ENCODE data around the gene PAFAH2.

The PAFAH2 gene

DNA sequence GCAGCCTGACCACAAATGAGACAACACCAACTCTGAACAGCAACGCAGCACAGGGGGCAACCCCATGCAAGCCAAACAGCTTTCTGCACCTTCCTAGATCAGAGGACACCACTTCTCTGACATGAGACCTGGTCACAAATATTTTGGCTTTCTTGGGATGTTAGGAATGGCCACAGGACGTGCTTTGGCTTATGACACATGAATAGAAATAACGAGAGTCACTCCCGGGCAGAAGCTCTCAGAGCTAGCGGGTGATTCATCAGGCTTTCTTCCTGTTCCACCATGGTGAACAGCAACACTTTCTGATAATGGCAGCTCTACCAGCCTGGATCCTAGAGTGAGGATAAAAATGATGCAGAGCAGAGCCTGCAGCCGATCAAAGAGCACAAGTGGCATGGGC is 39.4 kb downstream of the PAFAH2 start:
- TF ChIP-seq, protein P1, sequence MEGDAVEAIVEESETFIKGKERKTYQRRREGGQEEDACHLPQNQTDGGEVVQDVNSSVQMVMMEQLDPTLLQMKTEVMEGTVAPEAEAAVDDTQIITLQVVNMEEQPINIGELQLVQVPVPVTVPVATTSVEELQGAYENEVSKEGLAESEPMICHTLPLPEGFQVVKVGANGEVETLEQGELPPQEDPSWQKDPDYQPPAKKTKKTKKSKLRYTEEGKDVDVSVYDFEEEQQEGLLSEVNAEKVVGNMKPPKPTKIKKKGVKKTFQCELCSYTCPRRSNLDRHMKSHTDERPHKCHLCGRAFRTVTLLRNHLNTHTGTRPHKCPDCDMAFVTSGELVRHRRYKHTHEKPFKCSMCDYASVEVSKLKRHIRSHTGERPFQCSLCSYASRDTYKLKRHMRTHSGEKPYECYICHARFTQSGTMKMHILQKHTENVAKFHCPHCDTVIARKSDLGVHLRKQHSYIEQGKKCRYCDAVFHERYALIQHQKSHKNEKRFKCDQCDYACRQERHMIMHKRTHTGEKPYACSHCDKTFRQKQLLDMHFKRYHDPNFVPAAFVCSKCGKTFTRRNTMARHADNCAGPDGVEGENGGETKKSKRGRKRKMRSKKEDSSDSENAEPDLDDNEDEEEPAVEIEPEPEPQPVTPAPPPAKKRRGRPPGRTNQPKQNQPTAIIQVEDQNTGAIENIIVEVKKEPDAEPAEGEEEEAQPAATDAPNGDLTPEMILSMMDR (conservative IDR thresholded peaks at IDR 0.05; ENCODE audit: low read depth, low read length): no peak
- Histone ChIP-seq H3K27me3 (ENCODE audit: insufficient read depth, low read depth) (no peaks in the 10 kb centered on the region), H3K36me3 (ENCODE audit: insufficient read depth) (no peaks in the 10 kb centered on the region), H3K27ac (no peak overlapping the region), H3K79me2 (ENCODE audit: insufficient read depth, low read depth) (no peaks in the 10 kb centered on the region), H3K4me3 (IDR thresholded peaks at IDR 0.05; ENCODE audit: insufficient read depth, low read depth, low read length) (no peak overlapping the region), H3K4me2 (no peak overlapping the region), H3K4me1 (ENCODE audit: low read depth, poor library complexity, severe bottlenecking) (no peaks in the 10 kb centered on the region), H4K20me1 (ENCODE audit: insufficient read depth) (no peaks in the 10 kb centered on the region), H2AFZ (ENCODE audit: low read depth) (no peak overlapping the region), H3K9ac (no peak overlapping the region)

GRCh38 chr1:25955553-25955952 is 42.3 kb downstream of the PAFAH2 start:
- H3K79me2 ChIP-seq (ENCODE audit: insufficient read depth, low read depth): no peaks in the 10 kb centered on the region
- H3K36me3 ChIP-seq (ENCODE audit: insufficient read depth): no peaks in the 10 kb centered on the region
- no peaks in the 10 kb centered on the region for H4K20me1 ChIP-seq (ENCODE audit: insufficient read depth)
- no peak overlapping the region for H3K9ac ChIP-seq
- no peak overlapping the region for H2AFZ ChIP-seq (ENCODE audit: low read depth)
- TF ChIP-seq, protein P1 (conservative IDR thresholded peaks at IDR 0.05; ENCODE audit: low read depth, low read length): no peak
- no peaks in the 10 kb centered on the region for H3K4me1 ChIP-seq (ENCODE audit: low read depth, poor library complexity, severe bottlenecking)
- no peaks in the 10 kb centered on the region for H3K27me3 ChIP-seq (ENCODE audit: insufficient read depth, low read depth)
- H3K4me2 ChIP-seq: no peak overlapping the region
- no peak overlapping the region for H3K27ac ChIP-seq
- H3K4me3 ChIP-seq (IDR thresholded peaks at IDR 0.05; ENCODE audit: insufficient read depth, low read depth, low read length): no peak overlapping the region

DNA sequence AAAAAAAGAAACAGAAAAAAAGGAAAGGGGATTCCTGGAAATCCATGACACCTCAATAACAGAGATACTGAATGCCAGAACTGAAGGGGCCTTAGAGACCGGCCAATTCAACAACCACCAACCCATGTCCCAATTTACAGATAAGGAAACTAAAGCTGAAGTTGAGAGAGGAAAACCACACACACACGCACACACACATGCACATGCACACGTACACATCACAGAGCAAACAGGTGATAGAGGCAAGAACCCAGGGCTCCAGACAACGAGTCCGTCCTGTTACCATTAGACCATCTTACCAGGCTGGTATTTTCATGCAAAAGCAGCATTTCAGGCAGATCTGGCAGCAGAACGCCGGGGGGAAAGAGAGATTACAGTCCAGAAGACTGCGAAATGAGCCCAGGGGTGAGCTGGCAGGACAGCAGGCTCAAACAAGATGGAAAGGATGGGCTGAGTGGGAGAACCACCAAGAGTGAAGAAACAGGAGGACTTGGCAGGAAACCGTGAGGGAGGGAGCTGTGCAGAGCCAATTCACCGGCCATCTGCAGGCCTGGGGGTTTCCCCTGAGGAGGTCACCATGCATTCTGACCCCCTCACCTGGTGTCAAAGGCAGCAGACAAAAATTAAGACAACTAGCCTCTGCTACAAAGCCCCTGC is 43.5 kb downstream of the PAFAH2 start:
- Histone ChIP-seq H3K36me3 (ENCODE audit: insufficient read depth) (no peaks in the 10 kb centered on the region), H3K27me3 (ENCODE audit: insufficient read depth, low read depth) (no peaks in the 10 kb centered on the region)
- TF ChIP-seq, protein P1 (conservative IDR thresholded peaks at IDR 0.05; ENCODE audit: low read depth, low read length): no peak

DNA sequence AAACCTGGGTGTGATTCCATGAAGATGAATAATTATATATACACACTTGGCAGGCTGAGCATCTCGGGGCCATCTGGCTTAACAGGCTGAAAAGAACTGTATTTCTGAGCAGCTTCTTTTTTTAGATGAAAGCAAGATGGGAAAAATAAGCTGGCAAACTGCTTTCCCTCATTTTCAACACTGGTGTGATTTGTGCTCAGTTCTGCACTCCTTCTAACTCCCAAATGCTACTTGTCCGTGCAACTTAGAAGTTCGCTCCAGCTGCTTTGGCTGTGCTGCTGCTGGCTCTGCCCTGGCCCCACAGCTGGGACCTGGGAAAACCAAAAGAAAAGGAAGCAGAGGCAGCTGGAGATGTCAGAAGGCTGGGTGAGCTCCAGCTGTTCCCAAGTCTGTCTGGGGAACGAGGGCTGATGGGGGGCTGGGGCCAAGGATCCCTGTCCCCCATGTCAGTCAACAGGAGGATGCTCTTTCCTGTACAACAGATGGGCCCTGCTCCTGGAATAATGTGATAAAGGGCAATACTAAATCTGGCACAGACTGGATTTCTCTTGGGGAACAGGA is 44.9 kb downstream of the PAFAH2 start:
- Histone ChIP-seq H3K4me1 (ENCODE audit: low read depth, poor library complexity, severe bottlenecking) (no peaks in the 10 kb centered on the region), H3K79me2 (ENCODE audit: insufficient read depth, low read depth) (no peaks in the 10 kb centered on the region), H3K9ac (no peak overlapping the region), H3K27ac (no peak overlapping the region), H3K4me2 (no peak overlapping the region), H4K20me1 (ENCODE audit: insufficient read depth) (no peaks in the 10 kb centered on the region), H3K36me3 (ENCODE audit: insufficient read depth) (no peaks in the 10 kb centered on the region), H3K27me3 (ENCODE audit: insufficient read depth, low read depth) (no peaks in the 10 kb centered on the region), H3K4me3 (IDR thresholded peaks at IDR 0.05; ENCODE audit: insufficient read depth, low read depth, low read length) (no peak overlapping the region), H2AFZ (ENCODE audit: low read depth) (no peak overlapping the region)
- TF ChIP-seq, protein P1 (conservative IDR thresholded peaks at IDR 0.05; ENCODE audit: low read depth, low read length): no peak

More for the DNA sequence above, 43.5 kb downstream of the PAFAH2 start:
- Histone ChIP-seq H3K4me1 (ENCODE audit: low read depth, poor library complexity, severe bottlenecking) (no peaks in the 10 kb centered on the region), H3K27ac (no peak overlapping the region), H3K4me3 (IDR thresholded peaks at IDR 0.05; ENCODE audit: insufficient read depth, low read depth, low read length) (no peak overlapping the region), H3K4me2 (no peak overlapping the region), H3K79me2 (ENCODE audit: insufficient read depth, low read depth) (no peaks in the 10 kb centered on the region), H4K20me1 (ENCODE audit: insufficient read depth) (no peaks in the 10 kb centered on the region), H3K9ac (no peak overlapping the region), H2AFZ (ENCODE audit: low read depth) (no peak overlapping the region)
